ENCODE data around the gene C10orf90.
"Not testable (repeated sequence)": the region's sequence is repeated elsewhere in the genome, so short reads cannot be mapped to it uniquely, and the experiment has no call there.

Gene C10orf90

GRCh38 chr10:126390324-126390723 is 280.2 kb downstream of the C10orf90 start:
- no peak for DNase-seq (ENCODE audit: low read depth)

GRCh38 chr10:126387931-126388911 is 282.3 kb downstream of the C10orf90 start, which contains the start of gene ADAM12:
Gene ADAM12, minus strand, starts transcription at chr10:126388477. Its CDS starts 332 bp downstream, at chr10:126388145.
- DNase-seq (ENCODE audit: low read depth) = no peak

- DNase-seq (ENCODE audit: low read depth) = no peak
Observed at GRCh38 chr10:126387041-126387921, 283.2 kb downstream of the C10orf90 start.

GRCh38 chr10:126384269-126384873 is 286.1 kb downstream of the C10orf90 start:
- DNase-seq (ENCODE audit: low read depth) = peak; percentile 90

- DNase-seq (ENCODE audit: low read depth) = no peak
Observed at GRCh38 chr10:126380352-126381076, 290.0 kb downstream of the C10orf90 start.

- DNase-seq (ENCODE audit: low read depth) = not testable (repeated sequence)
Observed at GRCh38 chr10:126379166-126379565, 291.3 kb downstream of the C10orf90 start.

GRCh38 chr10:126376956-126377355 is 293.5 kb downstream of the C10orf90 start:
- no peak for DNase-seq (ENCODE audit: low read depth)

GRCh38 chr10:126375926-126376554 is 294.5 kb downstream of the C10orf90 start:
- no peak for DNase-seq (ENCODE audit: low read depth)

GRCh38 chr10:126375299-126375698 is 295.2 kb downstream of the C10orf90 start:
- DNase-seq (ENCODE audit: low read depth) = no peak
